Esophagus muscularis mucosa (tissue), 4 donors: ENCODE data around the gene EPGN.

Experiments
- CTCF ChIP-seq, 3 experiments: fragments of 200-600 bp in 2 of 3; fragments of 450-650 bp in 1 of 3; sonication (generic) in 2 of 3; IDR thresholded peaks; one replicate each; pipeline ENCODE4 v1.5.1; 2017 to 2019; ENCODE audit warnings: antibody characterized with exemption in 3 of 3, mild to moderate bottlenecking in 2 of 3, moderate library complexity in 1 of 3
- EP300 ChIP-seq: sonication (generic); formaldehyde crosslinking; IDR thresholded peaks from one replicate; pipeline ENCODE4 v1.6.1; 2017; ENCODE audit warnings: antibody characterized with exemption
- POLR2AphosphoS5 ChIP-seq, 2 donors: sonication (generic); formaldehyde crosslinking; IDR thresholded peaks; one replicate each; pipeline ENCODE4 v1.6.1; 2017; ENCODE audit warnings: antibody characterized with exemption in 2 of 2

GRCh38 chr4:74258963-74259362 lies 49.3 kb upstream of the EPGN start:
- TF ChIP-seq POLR2AphosphoS5 (IDR thresholded peaks at IDR 0.05), result no peak
- TF ChIP-seq CTCF (IDR thresholded peaks at IDR 0.05), result no peak
- TF ChIP-seq EP300, result no peak
